Measurements from ENCODE around the gene TNRC18.

TNRC18 gene

DNA sequence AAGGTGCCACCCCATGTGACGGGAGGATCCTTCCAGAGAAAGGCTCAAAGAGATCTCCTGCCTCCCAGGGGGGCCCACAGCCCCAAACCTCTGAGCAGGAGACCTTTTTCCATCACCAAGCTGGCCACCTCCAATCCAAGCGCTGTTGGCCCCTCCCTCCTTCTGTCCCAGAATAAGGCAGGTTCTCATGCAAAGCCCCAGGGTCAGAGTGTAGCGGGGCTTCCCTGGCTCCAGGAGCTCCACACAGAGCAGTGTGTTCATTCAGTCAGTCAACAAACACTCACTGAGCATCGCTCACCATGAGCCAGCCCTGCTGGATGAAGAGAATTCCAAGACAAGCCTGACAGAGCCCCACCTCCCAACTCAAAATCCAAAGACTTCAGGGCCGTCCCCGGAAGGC lies 39.0 kb downstream of the TNRC18 start:
- no peak overlapping the region for H3K4me3 ChIP-seq
- no peak for DNase-seq (ENCODE audit: low read depth, low spot score)
- TF ChIP-seq EZH2 (IDR thresholded peaks at IDR 0.05) (no peak), POLR2AphosphoS5 (IDR thresholded peaks at IDR 0.05; ENCODE audit: borderline replicate concordance, low read depth, low read length) (no peak), FOXP2 (optimal IDR thresholded peaks at IDR 0.05; ENCODE audit: control extremely low read depth, extremely low read length, insufficient read depth) (no peak)
- H3K36me3 ChIP-seq (ENCODE audit: insufficient read depth, low read length): peaks cover 12% of the 10 kb centered on the region; the same call in 1 of the 2 replicates
- H3K9me3 ChIP-seq (ENCODE audit: low read depth, low read length): no peaks in the 10 kb centered on the region
- H3K9ac ChIP-seq (ENCODE audit: insufficient read length): no peak overlapping the region
- H3K27ac ChIP-seq: no peak overlapping the region

GRCh38 chr7:5383314-5384098 lies 40.1 kb downstream of the TNRC18 start:
- TF ChIP-seq FOXP2 (optimal IDR thresholded peaks at IDR 0.05; ENCODE audit: control extremely low read depth, extremely low read length, insufficient read depth): no peak
- no peak for TF ChIP-seq EZH2 (IDR thresholded peaks at IDR 0.05)
- TF ChIP-seq POLR2AphosphoS5 (IDR thresholded peaks at IDR 0.05; ENCODE audit: borderline replicate concordance, low read depth, low read length): no peak

DNA sequence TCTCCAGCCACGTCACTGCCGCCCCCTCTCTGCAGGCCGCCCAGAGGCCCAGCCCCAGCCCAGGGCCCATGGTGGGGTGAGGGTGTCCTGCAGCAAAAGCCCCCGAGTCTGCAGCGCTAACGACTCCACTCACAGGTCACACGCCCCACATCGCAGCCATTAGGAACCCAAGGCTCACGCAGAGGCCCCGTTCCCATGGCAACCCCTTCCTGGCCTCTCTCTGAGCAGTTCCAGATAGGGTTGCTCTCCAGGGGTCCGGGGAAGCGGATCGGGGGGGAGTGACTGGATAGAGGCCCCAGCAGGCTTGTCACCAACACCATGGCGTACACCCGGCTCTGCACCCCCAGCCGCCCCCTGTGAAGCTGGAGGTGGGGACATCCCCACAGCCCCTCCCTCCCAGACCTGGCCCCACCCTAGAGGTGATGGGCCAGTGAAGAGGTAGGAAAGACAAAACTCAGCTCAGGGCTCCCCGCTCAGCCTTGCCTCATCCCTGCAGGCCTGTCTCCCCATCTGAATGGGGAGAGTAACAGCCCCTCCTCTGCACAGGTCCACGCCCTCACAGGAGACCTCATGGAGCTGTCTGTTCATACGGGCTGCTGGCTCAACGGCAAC lies 41.2 kb downstream of the TNRC18 start:
- peak overlapping the region; percentile 64 for H3K4me3 ChIP-seq
- no peak for TF ChIP-seq POLR2AphosphoS5 (IDR thresholded peaks at IDR 0.05; ENCODE audit: borderline replicate concordance, low read depth, low read length)
- no peak for TF ChIP-seq EZH2 (IDR thresholded peaks at IDR 0.05)
- TF ChIP-seq FOXP2 (optimal IDR thresholded peaks at IDR 0.05; ENCODE audit: control extremely low read depth, extremely low read length, insufficient read depth): no peak
- H3K36me3 ChIP-seq (ENCODE audit: insufficient read depth, low read length): peaks cover 5% of the 10 kb centered on the region; the same call in 1 of the 2 replicates
- H3K9ac ChIP-seq (ENCODE audit: insufficient read length): no peak overlapping the region
- DNase-seq (ENCODE audit: low read depth, low spot score): peak; percentile 65
- H3K9me3 ChIP-seq (ENCODE audit: low read depth, low read length): no peaks in the 10 kb centered on the region
- H3K27ac ChIP-seq: no peak overlapping the region; the same call in 1 of the 2 replicates

More at GRCh38 chr7:5383314-5384098, 40.1 kb downstream of the TNRC18 start:
- Histone ChIP-seq H3K9me3 (ENCODE audit: low read depth, low read length) (no peaks in the 10 kb centered on the region), H3K27ac (peak overlapping the region; percentile 26; the same call in 1 of the 2 replicates), H3K36me3 (ENCODE audit: insufficient read depth, low read length) (peaks cover 9% of the 10 kb centered on the region; the same call in 1 of the 2 replicates), H3K4me3 (no peak overlapping the region; the same call in 1 of the 2 replicates), H3K9ac (ENCODE audit: insufficient read length) (no peak overlapping the region)
- no peak for DNase-seq (ENCODE audit: low read depth, low spot score)

- no peak overlapping the region for H3K9ac ChIP-seq (ENCODE audit: insufficient read length)
These were observed 42.4 kb downstream of the TNRC18 start for GRCh38 chr7:5381071-5381772.

GRCh38 chr7:5380350-5381070 lies 43.1 kb downstream of the TNRC18 start:
- Histone ChIP-seq H3K9ac (ENCODE audit: insufficient read length) (no peak overlapping the region), H3K9me3 (ENCODE audit: low read depth, low read length) (no peaks in the 10 kb centered on the region), H3K27ac (no peak overlapping the region), H3K4me3 (no peak overlapping the region), H3K36me3 (ENCODE audit: insufficient read depth, low read length) (peaks cover 9% of the 10 kb centered on the region; the same call in 1 of the 2 replicates)
- no peak for DNase-seq (ENCODE audit: low read depth, low spot score)
- TF ChIP-seq POLR2AphosphoS5 (IDR thresholded peaks at IDR 0.05; ENCODE audit: borderline replicate concordance, low read depth, low read length) (no peak), EZH2 (IDR thresholded peaks at IDR 0.05) (no peak), FOXP2 (optimal IDR thresholded peaks at IDR 0.05; ENCODE audit: control extremely low read depth, extremely low read length, insufficient read depth) (no peak)

More at GRCh38 chr7:5381071-5381772, 42.4 kb downstream of the TNRC18 start:
- no peak for DNase-seq (ENCODE audit: low read depth, low spot score)
- Histone ChIP-seq H3K4me3 (no peak overlapping the region), H3K9me3 (ENCODE audit: low read depth, low read length) (no peaks in the 10 kb centered on the region), H3K36me3 (ENCODE audit: insufficient read depth, low read length) (peaks cover 8% of the 10 kb centered on the region; the same call in 1 of the 2 replicates), H3K27ac (no peak overlapping the region)
- no peak for TF ChIP-seq POLR2AphosphoS5 (IDR thresholded peaks at IDR 0.05; ENCODE audit: borderline replicate concordance, low read depth, low read length)

- Histone ChIP-seq H3K9me3 (ENCODE audit: low read depth, low read length) (no peaks in the 10 kb centered on the region), H3K36me3 (ENCODE audit: insufficient read depth, low read length) (peaks cover 9% of the 10 kb centered on the region; the same call in 1 of the 2 replicates), H3K27ac (no peak overlapping the region), H3K9ac (ENCODE audit: insufficient read length) (no peak overlapping the region), H3K4me3 (no peak overlapping the region)
- no peak for DNase-seq (ENCODE audit: low read depth, low spot score)
- no peak for TF ChIP-seq POLR2AphosphoS5 (IDR thresholded peaks at IDR 0.05; ENCODE audit: borderline replicate concordance, low read depth, low read length)
- no peak for TF ChIP-seq FOXP2 (optimal IDR thresholded peaks at IDR 0.05; ENCODE audit: control extremely low read depth, extremely low read length, insufficient read depth)
- no peak for TF ChIP-seq EZH2 (IDR thresholded peaks at IDR 0.05)
These were observed 44.1 kb downstream of the TNRC18 start for GRCh38 chr7:5379546-5379945.

- DNase-seq (ENCODE audit: low read depth, low spot score): no peak
- Histone ChIP-seq H3K27ac (no peak overlapping the region), H3K4me3 (no peak overlapping the region), H3K36me3 (ENCODE audit: insufficient read depth, low read length) (peaks cover 18% of the 10 kb centered on the region; the same call in 1 of the 2 replicates), H3K9ac (ENCODE audit: insufficient read length) (no peak overlapping the region), H3K9me3 (ENCODE audit: low read depth, low read length) (no peaks in the 10 kb centered on the region)
- TF ChIP-seq POLR2AphosphoS5 (IDR thresholded peaks at IDR 0.05; ENCODE audit: borderline replicate concordance, low read depth, low read length): no peak
- no peak for TF ChIP-seq FOXP2 (optimal IDR thresholded peaks at IDR 0.05; ENCODE audit: control extremely low read depth, extremely low read length, insufficient read depth)
- TF ChIP-seq EZH2 (IDR thresholded peaks at IDR 0.05): no peak
These were observed 45.8 kb downstream of the TNRC18 start for GRCh38 chr7:5377816-5378215.

Measured in SK-N-MC (cell line).